ENCODE data around the gene SORT1. TPM values are rescaled to one million over a fixed set of nuclear protein-coding genes. Genes with fewer than 3 reads are reported as not detected.
"Not testable (repeated sequence)": the region's sequence is repeated elsewhere in the genome, so short reads cannot be mapped to it uniquely, and the experiment has no call there.

SORT1 gene
- 7.7 and 8.1 TPM in 2 replicates for total RNA-seq (2014; rRNA removed; shearing (Covaris generic))
- 6.6 and 6.8 TPM in 2 replicates for polyA plus RNA-seq (2015; cell fraction: cytosol; rRNA removed)
- 8.1 and 8.6 TPM in 2 replicates for polyA plus RNA-seq (2015; cell fraction: nucleus; rRNA removed)

- DNase-seq (ENCODE audit: low read depth) = peak; percentile 89
Measured at GRCh38 chr1:109397581-109398342, at the start of gene SORT1. TSS of gene SORT1 (minus strand) at chr1:109397918. CDS start at chr1:109397892, 26 bp downstream.

- not testable (repeated sequence) for DNase-seq (ENCODE audit: low read depth)
Measured at GRCh38 chr1:109445949-109446695, 48.4 kb upstream of the SORT1 start.

- DNase-seq (ENCODE audit: low read depth) = no peak
Measured at GRCh38 chr1:109444346-109444745, 46.6 kb upstream of the SORT1 start.

DNA sequence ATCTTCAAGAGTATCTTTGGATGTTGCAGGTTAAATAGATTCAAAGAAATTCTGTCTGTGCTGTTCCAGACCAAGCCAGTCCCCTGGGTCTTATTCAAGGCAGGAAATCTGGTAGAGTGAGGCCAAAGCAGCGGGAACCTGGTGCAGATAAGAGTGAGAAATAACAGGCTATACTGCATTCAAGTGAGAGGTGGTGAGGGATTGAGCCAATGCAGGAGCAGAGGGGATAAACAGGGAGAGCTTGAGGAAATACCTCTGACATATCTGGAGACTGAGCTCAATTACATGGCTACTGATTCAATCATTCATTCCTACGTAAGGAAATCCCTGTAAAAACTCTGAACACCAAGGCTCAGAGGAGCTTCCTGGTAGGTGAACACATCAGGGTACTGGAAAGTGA lies 45.8 kb upstream of the SORT1 start:
- DNase-seq (ENCODE audit: low read depth) = no peak

DNA sequence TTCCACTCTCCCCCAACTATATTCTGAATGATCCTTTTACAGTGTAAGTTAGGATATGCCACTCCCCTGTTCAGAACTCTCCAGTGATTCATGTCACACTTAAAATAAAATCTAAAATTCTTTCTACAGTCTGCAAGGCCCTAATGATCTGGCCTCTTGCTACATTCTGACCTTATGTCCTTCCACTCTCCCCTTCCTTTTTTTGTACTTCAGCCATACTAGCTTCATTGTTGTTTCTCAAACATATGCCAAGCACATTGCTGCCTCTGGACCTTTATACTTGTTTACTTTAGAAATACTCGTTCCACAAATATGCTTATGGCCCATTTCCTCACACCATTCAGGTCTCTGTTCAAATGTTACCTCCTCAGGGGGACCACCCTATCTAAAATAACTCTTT lies 43.4 kb upstream of the SORT1 start:
- no peak for DNase-seq (ENCODE audit: low read depth)

DNA sequence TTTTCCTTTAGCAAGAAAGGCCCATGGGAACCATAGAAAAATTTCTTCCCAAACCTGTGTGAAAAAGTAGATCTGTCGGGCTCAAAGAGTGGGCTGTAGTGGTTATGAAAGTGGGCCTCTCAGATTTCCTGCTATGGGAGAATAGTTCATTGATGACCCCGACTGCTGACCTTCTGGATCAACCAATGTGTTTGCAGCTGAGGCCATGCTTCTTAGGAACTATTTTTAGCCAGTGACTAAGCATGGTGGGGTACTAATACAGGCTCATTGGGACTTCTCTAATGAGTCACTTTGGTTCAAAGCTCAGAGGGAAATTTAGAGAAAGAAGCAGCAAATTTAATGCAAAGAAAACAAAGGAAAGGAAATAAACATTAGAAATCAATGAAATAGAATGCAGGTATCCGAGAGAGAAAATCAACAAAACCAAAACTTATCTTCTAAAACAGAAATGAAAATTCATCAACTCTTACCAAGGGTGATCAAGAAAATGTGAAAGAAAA lies 41.1 kb upstream of the SORT1 start:
- DNase-seq (ENCODE audit: low read depth) = peak; percentile 87

- DNase-seq (ENCODE audit: low read depth) = no peak
Measured at GRCh38 chr1:109434484-109434883, 36.8 kb upstream of the SORT1 start.

DNA sequence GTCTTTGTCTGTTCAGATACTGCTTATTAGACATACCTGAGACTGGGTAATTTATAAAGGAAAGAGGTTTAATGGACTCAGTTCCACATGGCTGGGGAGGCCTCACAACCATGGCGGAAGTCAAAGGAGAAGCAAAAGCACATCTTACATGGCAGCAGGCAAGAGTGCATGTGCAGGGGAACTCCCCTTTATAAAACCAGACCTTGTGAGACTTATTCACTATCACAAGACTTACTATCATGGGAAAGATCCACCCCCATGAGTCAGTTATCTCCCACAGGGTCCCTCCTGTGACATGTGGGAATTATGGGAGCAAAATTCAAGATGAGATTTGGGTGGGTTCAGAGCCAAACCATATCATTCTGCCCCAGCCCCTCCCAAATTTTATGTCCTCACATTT lies 35.6 kb upstream of the SORT1 start:
- DNase-seq (ENCODE audit: low read depth) = no peak

DNA sequence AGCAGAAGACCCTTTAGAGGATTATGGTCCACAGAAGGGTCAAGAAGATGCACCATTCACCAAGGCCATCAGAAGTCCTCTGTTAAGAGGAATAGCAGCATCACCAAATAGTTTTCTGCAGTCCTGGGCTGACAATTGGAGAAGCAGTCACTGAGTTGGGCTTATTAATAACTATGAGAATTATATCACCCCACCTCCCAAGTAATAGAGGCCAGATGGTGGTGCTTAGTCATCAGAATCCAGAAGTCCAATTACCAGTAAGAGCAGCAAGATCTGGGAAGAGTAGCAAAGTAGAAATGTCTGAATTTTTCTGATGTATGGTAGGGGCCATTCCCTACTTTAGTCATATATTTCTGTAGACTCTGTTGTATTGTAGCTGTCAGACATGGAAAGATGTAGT lies 34.6 kb upstream of the SORT1 start:
- no peak for DNase-seq (ENCODE audit: low read depth)

DNA sequence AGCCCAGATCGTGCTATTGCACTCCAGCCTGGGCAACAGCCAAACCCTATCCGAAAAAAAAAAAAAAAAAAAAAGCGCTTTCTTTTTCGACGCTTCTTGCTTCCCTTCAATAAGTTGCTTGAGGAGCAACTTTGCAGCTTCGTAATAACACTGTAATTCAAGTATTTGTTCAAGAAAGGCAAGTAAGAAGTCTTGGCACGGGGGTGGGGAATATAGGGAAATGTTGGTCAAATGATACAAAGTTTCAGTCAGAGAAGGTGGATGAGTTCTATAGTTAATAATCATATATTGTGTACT lies 29.4 kb upstream of the SORT1 start:
- no peak for DNase-seq (ENCODE audit: low read depth)

- DNase-seq (ENCODE audit: low read depth) = peak; percentile 100
Measured at GRCh38 chr1:109426281-109427170, 28.8 kb upstream of the SORT1 start, which contains the start of gene PSMA5. TSS of gene PSMA5 (minus strand) at chr1:109426448. CDS start at chr1:109426330, 118 bp downstream.

GRCh38 chr1:109425391-109426280 lies 27.9 kb upstream of the SORT1 start:
- no peak for DNase-seq (ENCODE audit: low read depth)

- no peak for DNase-seq (ENCODE audit: low read depth)
Measured at GRCh38 chr1:109423498-109423897, 25.8 kb upstream of the SORT1 start.

DNA sequence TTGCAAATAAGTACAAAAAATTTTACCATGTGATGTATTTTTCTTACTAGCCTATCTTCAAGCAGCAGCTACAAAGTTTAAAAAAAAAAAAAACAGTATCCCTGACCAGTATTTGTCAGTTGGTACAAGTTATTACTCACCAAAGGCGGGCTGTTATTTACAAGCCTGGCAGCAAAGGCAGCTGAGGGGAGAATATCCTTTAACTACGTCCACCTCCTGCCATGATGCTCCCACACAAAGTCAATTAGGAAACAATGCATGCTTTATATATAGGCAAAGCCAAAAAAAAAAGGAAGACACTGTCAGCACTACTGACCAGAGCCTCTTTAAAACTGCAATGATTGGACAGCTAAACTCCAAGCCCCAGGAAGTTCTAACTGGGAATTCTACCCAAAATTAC lies 14.8 kb upstream of the SORT1 start:
- peak; percentile 21 for DNase-seq (ENCODE audit: low read depth)

DNA sequence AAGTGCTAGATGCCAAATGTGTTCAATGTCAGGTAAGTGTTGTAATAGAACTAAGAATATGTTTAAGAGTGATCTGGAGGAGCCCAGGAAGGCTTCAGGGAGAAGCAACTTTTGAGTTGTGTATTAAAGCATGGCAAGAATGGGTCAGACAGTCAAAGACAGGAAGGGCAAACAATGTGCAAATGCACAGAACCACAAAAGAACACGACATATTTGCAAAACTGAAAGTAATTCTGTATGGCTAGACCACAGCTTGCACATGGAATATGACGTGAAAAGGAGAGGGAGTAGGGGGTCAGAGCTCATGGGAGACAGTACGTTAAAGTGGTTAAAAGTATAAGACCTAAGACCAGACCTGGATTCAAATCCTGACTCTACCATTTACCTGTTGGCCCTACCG lies 7.1 kb upstream of the SORT1 start:
- DNase-seq (ENCODE audit: low read depth) = no peak

DNA sequence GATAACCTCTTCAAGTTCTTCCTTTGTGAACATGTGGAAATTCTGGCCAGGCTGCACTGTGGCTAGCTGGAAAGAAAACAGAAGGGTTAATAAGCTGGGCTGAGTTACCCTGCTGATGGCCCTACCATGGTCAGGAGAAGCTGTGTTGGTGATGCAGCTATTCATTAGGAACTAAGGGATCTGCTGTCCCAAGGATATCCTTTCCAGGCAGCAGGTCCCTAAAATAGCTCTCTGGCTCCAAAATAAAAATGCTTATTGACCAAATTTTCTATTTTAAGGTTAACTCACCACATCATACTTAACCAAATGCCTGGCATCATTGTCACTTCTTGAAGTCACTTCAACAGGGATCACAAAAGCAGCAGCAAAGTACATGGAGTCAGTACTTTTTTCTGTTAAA lies 4.3 kb upstream of the SORT1 start:
- no peak for DNase-seq (ENCODE audit: low read depth)

- DNase-seq (ENCODE audit: low read depth) = no peak
Measured at GRCh38 chr1:109400035-109400655, 2.4 kb upstream of the SORT1 start.

GRCh38 chr1:109399326-109399957 lies 1.7 kb upstream of the SORT1 start:
- DNase-seq (ENCODE audit: low read depth) = peak; percentile 72
